Endothelial cell of umbilical vein (primary cell): ENCODE results near the gene DACT2. TPM values are rescaled to one million over a fixed set of nuclear protein-coding genes. Genes with fewer than 3 reads are reported as not detected.

ENCODE experiments used
- BruUV-seq: library from RNA; stranded (reverse); fragments of 400-500 nt; replicated peaks from 2 replicates; lab custom pipeline; 2021; lab: Mats Ljungman, UMichigan
- CTCF ChIA-PET: fragments of 300-600, 350-600 bp; sonication (Branson Sonifier 250); formaldehyde crosslinking; loops from one replicate; lab custom pipeline; 2021; ENCODE audit warnings: antibody characterized with exemption, inconsistent platforms; lab: Charles Lee
- POLR2A ChIA-PET: fragments of 300-600, 350-600 bp; sonication (Branson Sonifier 250); formaldehyde crosslinking; loops from one replicate; lab custom pipeline; 2021; ENCODE audit warnings: antibody characterized with exemption, inconsistent platforms; lab: Charles Lee
- DNase-seq: peaks from one replicate; pipeline ENCODE4 v3.0.0-alpha.2; 2011; ENCODE audit warnings: low read depth, low spot score
- FAIRE-seq: peaks from 2 replicates; lab custom pipeline; 2011; peaks lifted over from hg19 to GRCh38; lab: Jason Lieb, UNC
- H2AFZ ChIP-seq: 2 replicates; pipeline ENCODE4 v1.6.0; 2012; ENCODE audit warnings: low read depth, low read length, control low read depth, inconsistent platforms
- H3K27ac ChIP-seq: 2 replicates; pipeline ENCODE4 v1.5.1; 2011; ENCODE audit warnings: low read depth, mild to moderate bottlenecking, control low read depth, low read length, moderate library complexity; ENCODE audit not compliant: insufficient read depth
- H3K27me3 ChIP-seq, 2 experiments: 2 replicates each; pipeline versions ENCODE4 v1.6.0 to v1.6.1; 2011; ENCODE audit warnings: low read length in 2 of 2, mixed read lengths in 1 of 2; ENCODE audit not compliant: control insufficient read depth in 2 of 2, insufficient read depth in 2 of 2
- H3K36me3 ChIP-seq, 2 experiments: 2 replicates in 1 of 2; 3 replicates in 1 of 2; pipeline ENCODE4 v1.5.1; 2011; ENCODE audit warnings: low read length in 2 of 2, mild to moderate bottlenecking in 1 of 2, moderate library complexity in 1 of 2; ENCODE audit not compliant: control insufficient read depth in 2 of 2, insufficient read depth in 2 of 2; ENCODE audit errors: extremely low read depth in 1 of 2
- H3K4me1 ChIP-seq: 3 replicates; pipeline ENCODE4 v1.5.1; 2011; ENCODE audit warnings: mild to moderate bottlenecking, low read length; ENCODE audit not compliant: control insufficient read depth, insufficient read depth; ENCODE audit errors: extremely low read depth
- H3K4me2 ChIP-seq: 2 replicates; pipeline ENCODE4 v1.6.1; 2011; ENCODE audit warnings: low read length, control low read depth, mixed read lengths; ENCODE audit not compliant: insufficient read depth
- H3K4me3 ChIP-seq, 3 experiments: fragments of 200-600 bp in 1 of 3; sonication (generic), shearing (Covaris generic) in 1 of 3; replicated peaks in 1 of 3; 2 replicates each; pipeline ENCODE4 v1.5.1; 2011 to 2016; ENCODE audit warnings: control low read depth in 3 of 3, low read length in 3 of 3, mild to moderate bottlenecking in 2 of 3, inconsistent platforms in 1 of 3, low read depth in 1 of 3, moderate library complexity in 1 of 3; ENCODE audit not compliant: insufficient read depth in 1 of 3
- H3K79me2 ChIP-seq: 2 replicates; pipeline ENCODE4 v1.6.0; 2012; ENCODE audit warnings: low read length, inconsistent platforms; ENCODE audit not compliant: control insufficient read depth, insufficient read depth
- H3K9ac ChIP-seq: replicated peaks from 2 replicates; pipeline ENCODE3; 2011; ENCODE audit warnings: low read length, control low read depth; ENCODE audit not compliant: insufficient read depth; ENCODE audit errors: extremely low read depth
- H3K9me1 ChIP-seq: replicated peaks from 3 replicates; pipeline ENCODE4 v1.6.0; 2011; ENCODE audit warnings: mild to moderate bottlenecking, low read length; ENCODE audit not compliant: control insufficient read depth, insufficient read depth; ENCODE audit errors: extremely low read depth
- H3K9me3 ChIP-seq: replicated peaks from 2 replicates; pipeline ENCODE4 v1.5.1; 2012; ENCODE audit warnings: low read length, inconsistent platforms; ENCODE audit not compliant: control insufficient read depth, insufficient read depth
- H4K20me1 ChIP-seq: replicated peaks from 2 replicates; pipeline ENCODE3; 2011; ENCODE audit warnings: mild to moderate bottlenecking, low read length; ENCODE audit not compliant: control insufficient read depth, insufficient read depth; ENCODE audit errors: extremely low read depth
- CTCF ChIP-seq, 2 donors: IDR thresholded peaks; 1 replicate in 1 of 2; 2 replicates in 1 of 2; pipeline ENCODE4 v1.5.1; 2011; ENCODE audit warnings: low read length in 2 of 2, mild to moderate bottlenecking in 2 of 2, moderate library complexity in 2 of 2, control low read depth in 1 of 2, inconsistent platforms in 1 of 2, low read depth in 1 of 2; ENCODE audit not compliant: insufficient read depth in 1 of 2; ENCODE audit errors: extremely low read depth in 1 of 2
- GATA2 ChIP-seq: IDR thresholded peaks from 2 replicates; pipeline ENCODE4 v1.7.0; 2011; ENCODE audit warnings: low read depth, mild to moderate bottlenecking, moderate library complexity, mixed read lengths, low read length; ENCODE audit not compliant: insufficient read length, insufficient read depth
- MAX ChIP-seq: IDR thresholded peaks from 2 replicates; pipeline ENCODE4 v1.6.1; 2011; ENCODE audit not compliant: insufficient read depth, insufficient read length
- POLR2A ChIP-seq: IDR thresholded peaks from 2 replicates; pipeline ENCODE4 v1.6.1; 2012; ENCODE audit warnings: low read depth, mild to moderate bottlenecking, control low read depth, low read length
- dilution Hi-C: fragments of 300-500 bp; cut with MboI; formaldehyde crosslinking; loops from one replicate; pipeline ENCODE4 v1.15.0; 2019; ENCODE audit warnings: low sequenced_read_pairs; ENCODE audit not compliant: extremely low pct_ligation_motif_present
- intact Hi-C: fragments of 100-400 bp; cut with micrococcal nuclease; formaldehyde crosslinking; loops from one replicate; pipeline ENCODE4 v1.10.0; 2022
- polyA plus RNA-seq, 4 experiments: library from polyadenylated mRNA; depleted of rRNA in 3 of 4; stranded (reverse) in 3 of 4; unstranded in 1 of 4; fragments of >200 nt; gene quantifications; 2 replicates each; pipeline versions ENCODE4 v1.2.1 to v1.2.3, GENCODE V29; 2011 to 2012; ENCODE audit warnings: missing spikeins in 1 of 4
- total RNA-seq: library from RNA; stranded (reverse); gene quantifications from 2 replicates; pipeline ENCODE4 v1.2.3, GENCODE V29; 2021

DACT2 gene
- total and polyA plus RNA-seq, 2 donors (not counting 3 experiments of a cell fraction or from before 2014, with no cell fraction given): not detected

GRCh38 chr6:168302534-168302933 is 17.0 kb downstream of the DACT2 start:
- no peaks in the 10 kb centered on the region for H3K36me3 ChIP-seq
- H4K20me1 ChIP-seq: no peaks in the 10 kb centered on the region
- no peak overlapping the region for H2AFZ ChIP-seq
- no peaks in the 10 kb centered on the region for H3K4me1 ChIP-seq
- H3K4me2 ChIP-seq: no peak overlapping the region
- ChIA-PET CTCF (no interaction called here), POLR2A (no interaction called here)
- dilution Hi-C loops (no loop called here), intact Hi-C loops (no loop called here)
- no TSS peak for BruUV-seq
- H3K27me3 ChIP-seq: no peaks in the 10 kb centered on the region
- DNase-seq (no peak), FAIRE-seq (no peak)
- no peak overlapping the region for H3K4me3 ChIP-seq
- H3K79me2 ChIP-seq: no peaks in the 10 kb centered on the region
- no peaks in the 10 kb centered on the region for H3K9me1 ChIP-seq
- H3K9me3 ChIP-seq: no peaks in the 10 kb centered on the region
- no peak overlapping the region for H3K27ac ChIP-seq
- no peak overlapping the region for H3K9ac ChIP-seq
- no peak for TF ChIP-seq MAX
- TF ChIP-seq GATA2: no peak
- no peak for TF ChIP-seq POLR2A

GRCh38 chr6:168301648-168302398 is 17.8 kb downstream of the DACT2 start:
- Histone ChIP-seq H3K4me3 (no peak overlapping the region), H3K9ac (no peak overlapping the region), H3K4me2 (no peak overlapping the region), H3K36me3 (no peaks in the 10 kb centered on the region), H3K27ac (no peak overlapping the region), H4K20me1 (no peaks in the 10 kb centered on the region), H3K4me1 (no peaks in the 10 kb centered on the region), H2AFZ (no peak overlapping the region), H3K9me1 (no peaks in the 10 kb centered on the region), H3K79me2 (no peaks in the 10 kb centered on the region), H3K27me3 (no peaks in the 10 kb centered on the region), H3K9me3 (no peaks in the 10 kb centered on the region)
- ChIA-PET POLR2A (no interaction called here), CTCF (no interaction called here)
- FAIRE-seq (no peak), DNase-seq (no peak)
- intact Hi-C loops (no loop called here), dilution Hi-C loops (no loop called here)
- no peak for TF ChIP-seq CTCF (IDR thresholded peaks at IDR 0.05; ENCODE audit: extremely low read depth in 1 of 2, insufficient read depth in 1 of 2, low read depth in 1 of 2, low read length in 2 of 2)
- BruUV-seq: no TSS peak
